Cardiac fibroblast (primary cell): Measurements from ENCODE around the gene GCK.

Experiments used
- DNase-seq, 2 donors: peaks; one replicate each; pipeline versions ENCODE4 v3.0.0 to v3.0.0-alpha.2; 2010; ENCODE audit warnings: low read depth in 2 of 2
- H3K4me3 ChIP-seq, 2 donors: replicated peaks in 1 of 2; 1 replicate in 1 of 2; 2 replicates in 1 of 2; pipeline ENCODE4 v1.5.1; 2011; ENCODE audit warnings: low read depth in 2 of 2, low read length in 2 of 2, mild to moderate bottlenecking in 2 of 2, moderate library complexity in 1 of 2
- TF ChIP-seq, protein P1 (sequence below): IDR thresholded peaks from one replicate; pipeline ENCODE4 v1.5.1; 2011; ENCODE audit warnings: low read depth, mild to moderate bottlenecking, low read length, inconsistent platforms

GCK gene

DNA sequence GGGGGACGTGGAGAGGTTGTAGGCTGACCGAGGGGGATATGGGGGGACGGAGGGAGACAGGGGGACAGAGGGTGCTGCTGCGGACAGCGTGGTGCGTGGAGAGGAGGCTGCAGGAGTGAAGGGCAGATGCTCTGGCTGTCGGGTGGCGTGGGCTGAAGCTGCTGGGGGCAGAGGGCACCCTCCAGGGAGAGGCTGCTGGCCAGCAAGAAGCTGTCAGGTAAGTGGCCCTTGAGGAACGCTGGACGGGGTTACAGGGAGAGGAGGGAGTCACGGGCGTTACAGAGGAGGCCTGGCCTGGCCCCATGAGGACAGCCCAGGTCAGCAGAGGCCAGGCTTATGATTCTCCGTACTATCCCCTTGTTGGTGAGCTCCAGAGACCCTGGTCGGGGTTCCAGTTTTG lies 38.7 kb upstream of the GCK start:
- H3K4me3 ChIP-seq = no peak overlapping the region
- DNase-seq = no peak
- TF ChIP-seq, protein P1, sequence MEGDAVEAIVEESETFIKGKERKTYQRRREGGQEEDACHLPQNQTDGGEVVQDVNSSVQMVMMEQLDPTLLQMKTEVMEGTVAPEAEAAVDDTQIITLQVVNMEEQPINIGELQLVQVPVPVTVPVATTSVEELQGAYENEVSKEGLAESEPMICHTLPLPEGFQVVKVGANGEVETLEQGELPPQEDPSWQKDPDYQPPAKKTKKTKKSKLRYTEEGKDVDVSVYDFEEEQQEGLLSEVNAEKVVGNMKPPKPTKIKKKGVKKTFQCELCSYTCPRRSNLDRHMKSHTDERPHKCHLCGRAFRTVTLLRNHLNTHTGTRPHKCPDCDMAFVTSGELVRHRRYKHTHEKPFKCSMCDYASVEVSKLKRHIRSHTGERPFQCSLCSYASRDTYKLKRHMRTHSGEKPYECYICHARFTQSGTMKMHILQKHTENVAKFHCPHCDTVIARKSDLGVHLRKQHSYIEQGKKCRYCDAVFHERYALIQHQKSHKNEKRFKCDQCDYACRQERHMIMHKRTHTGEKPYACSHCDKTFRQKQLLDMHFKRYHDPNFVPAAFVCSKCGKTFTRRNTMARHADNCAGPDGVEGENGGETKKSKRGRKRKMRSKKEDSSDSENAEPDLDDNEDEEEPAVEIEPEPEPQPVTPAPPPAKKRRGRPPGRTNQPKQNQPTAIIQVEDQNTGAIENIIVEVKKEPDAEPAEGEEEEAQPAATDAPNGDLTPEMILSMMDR = no peak

DNA sequence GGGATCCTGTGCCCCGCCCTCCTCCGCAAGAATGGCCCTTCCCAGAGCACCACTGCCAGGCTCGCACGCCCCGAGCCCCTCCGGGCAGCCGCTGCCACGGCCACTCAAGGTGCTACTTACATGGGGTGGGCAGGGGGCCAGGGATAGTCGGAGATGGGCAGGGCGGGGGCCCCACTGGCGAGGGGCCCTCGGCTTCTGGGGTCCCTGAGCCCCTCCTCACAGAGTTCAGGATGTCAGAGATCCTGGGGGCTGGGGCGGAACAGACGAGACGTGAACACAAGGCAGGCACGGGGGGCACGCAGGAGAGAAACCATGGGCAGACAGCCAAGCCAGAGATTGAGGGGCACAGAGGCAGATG lies 37.1 kb upstream of the GCK start:
- TF ChIP-seq, protein P1 = no peak
- DNase-seq = no peak
- no peak overlapping the region for H3K4me3 ChIP-seq

DNA sequence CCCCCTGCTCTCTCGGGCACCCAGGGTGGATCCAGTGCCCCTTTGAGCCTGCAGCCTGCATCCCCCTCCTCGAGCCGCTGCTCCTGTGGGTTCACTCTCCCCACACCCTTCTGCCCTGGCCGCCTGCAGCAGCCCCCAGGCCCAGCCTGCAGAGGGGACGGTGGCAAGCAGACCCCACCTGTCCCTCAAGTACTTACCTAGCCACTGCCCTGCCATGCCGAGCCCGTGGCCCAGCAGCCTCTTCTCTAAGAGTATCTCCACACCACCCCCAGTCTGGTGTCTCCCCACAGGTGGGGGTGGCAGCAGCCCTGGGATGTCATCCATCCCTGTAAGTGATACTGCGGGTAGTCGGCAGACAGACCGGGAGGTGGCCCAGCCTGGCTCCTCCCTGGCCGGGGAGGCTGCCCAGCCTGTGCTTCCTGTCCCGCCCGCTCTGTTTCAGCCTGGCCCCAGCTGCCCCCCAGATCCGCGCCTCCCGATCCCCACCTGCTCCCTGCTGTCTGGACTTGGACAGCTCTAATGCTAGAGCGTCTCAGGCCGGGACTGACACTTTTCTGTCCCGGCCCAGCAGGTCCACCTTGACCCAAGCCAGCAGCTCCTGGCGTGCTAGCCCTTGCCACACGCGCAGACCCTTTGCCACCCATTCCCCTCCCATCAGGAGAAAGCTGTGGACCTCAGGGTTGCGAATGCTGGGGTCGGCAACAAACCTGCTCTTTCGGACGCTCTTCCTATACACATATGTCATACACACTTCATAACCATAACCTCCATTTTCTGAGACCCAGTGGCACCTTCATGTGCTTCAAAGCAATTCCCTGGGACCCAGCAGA lies 36.5 kb upstream of the GCK start:
- no peak overlapping the region for H3K4me3 ChIP-seq
- TF ChIP-seq, protein P1 = no peak
- DNase-seq = no peak

DNA sequence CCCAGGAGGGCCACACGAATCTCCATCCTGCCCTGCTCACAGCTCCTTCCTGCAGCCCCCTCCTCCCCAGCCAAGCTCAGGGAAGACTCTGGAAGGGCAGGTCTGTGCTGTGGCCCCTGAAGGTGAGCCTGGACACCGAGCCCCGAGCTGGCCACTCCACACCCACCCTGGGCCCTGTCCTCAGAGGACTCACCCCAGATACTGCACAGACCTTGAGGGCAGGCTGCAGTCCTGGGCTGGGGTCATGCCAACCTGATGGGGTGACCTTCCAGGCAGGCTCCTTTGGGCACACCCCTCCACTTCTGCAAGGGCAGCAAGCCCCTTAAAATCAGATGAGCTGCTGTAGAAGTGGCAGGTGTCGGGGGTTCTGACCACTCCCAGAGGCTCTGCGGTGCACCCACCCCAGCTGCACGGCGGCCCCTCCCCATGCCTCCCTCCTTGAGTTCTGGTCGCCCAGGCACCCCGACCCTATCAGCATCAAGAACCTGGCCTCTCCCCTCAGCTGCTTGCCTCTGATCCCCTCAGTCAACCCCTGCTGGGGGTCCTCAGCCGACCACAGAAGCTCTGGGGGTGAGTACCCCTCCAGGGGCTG lies 35.8 kb upstream of the GCK start:
- H3K4me3 ChIP-seq = no peak overlapping the region
- no peak for DNase-seq
- TF ChIP-seq, protein P1 = no peak

DNA sequence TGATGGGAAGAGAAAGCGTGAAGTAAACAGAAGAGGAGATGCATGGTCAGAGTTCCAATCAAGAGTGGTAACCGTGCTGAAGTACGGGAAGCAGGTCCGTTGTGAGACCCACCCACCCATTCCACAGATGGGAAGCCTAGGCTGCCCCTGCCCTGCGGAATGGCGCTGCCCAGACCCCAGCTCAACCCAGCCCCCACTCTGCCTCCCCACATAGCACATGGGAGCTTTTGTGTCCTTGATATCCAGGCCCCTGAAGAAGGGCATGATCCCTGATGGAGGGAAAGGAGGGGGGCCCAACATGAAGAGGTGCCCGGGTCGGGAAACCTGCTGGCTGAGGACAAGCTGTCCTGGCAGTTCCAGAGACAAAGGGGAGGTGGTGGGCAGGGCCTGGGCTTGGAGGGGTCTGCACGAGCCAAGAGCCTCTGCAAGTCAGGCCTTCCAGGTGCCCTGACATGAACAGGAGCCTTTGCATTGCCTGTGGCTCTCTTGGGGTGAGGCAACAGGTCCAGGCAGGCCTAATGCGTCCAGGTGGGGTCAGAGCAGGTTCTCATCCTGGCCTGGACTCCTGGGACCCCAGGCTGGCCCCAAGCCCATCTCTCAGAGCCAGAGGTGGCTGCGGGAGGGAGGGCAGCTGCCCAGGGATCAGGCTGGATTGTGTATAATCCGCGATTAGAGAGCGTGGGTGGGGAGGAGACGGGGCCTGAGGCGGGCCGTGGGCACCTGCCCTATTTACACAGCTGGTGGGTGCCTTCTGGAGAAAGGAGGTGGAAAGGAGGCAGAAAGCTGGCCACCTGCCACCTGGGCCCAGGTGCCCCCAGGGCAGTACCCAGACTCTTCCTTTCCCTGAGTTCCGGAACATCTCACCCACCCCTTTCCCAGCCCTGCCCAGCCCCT lies 35.1 kb upstream of the GCK start:
- no peak for DNase-seq
- no peak overlapping the region for H3K4me3 ChIP-seq
- TF ChIP-seq, protein P1 = no peak

DNA sequence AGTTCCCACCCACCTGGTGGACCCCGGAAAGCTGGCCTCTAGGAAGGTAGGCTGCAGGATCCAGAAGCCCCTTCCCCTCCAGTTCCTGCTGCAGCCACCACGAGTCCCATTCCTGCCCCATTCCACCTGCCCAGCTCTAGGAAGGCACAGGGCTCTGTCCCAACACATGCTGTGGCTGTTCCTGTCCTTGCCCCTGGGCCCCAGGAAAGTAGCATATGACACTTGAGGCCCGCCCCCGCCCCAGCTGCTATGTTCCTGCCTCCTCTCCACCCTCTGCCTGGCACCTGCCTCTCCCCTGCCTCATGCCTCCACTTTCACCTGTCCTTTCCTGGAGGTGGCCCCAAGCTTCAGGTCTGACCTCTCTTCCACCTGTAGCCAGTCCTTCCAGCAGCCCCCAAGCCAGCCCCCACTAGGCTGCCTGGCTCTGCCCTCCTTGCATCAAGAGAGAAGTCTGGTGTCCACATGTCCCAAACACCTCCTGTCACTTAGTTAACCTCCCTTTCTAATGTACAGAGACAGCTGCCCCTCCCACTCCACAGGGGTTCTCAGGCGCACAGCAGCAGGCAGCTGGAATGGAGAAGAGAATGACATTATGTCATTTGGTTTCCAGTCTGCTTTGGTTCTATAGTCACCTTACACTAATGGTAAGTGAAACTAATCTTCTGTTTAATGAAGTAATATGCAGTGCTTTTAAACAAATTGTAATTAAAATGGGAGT lies 34.3 kb upstream of the GCK start:
- TF ChIP-seq, protein P1 = no peak
- H3K4me3 ChIP-seq = no peak overlapping the region
- DNase-seq = no peak
